OCI-LY7 (cell line): ENCODE results near the gene ATL2. TPM values are rescaled to one million over a fixed set of nuclear protein-coding genes. Genes with fewer than 3 reads are reported as not detected.

ENCODE experiments used
- BruUV-seq: library from RNA; stranded (reverse); fragments of 400-500 nt; replicated peaks from 2 replicates; lab custom pipeline; 2021; lab: Mats Ljungman, UMichigan
- CTCF ChIA-PET: fragments of 300-600 bp; sonication (Branson Sonifier 250); formaldehyde crosslinking; loops from one replicate; lab custom pipeline; 2022; ENCODE audit warnings: antibody characterized with exemption; ENCODE audit not compliant: unreplicated experiment; lab: Charles Lee
- POLR2A ChIA-PET: fragments of 300-600 bp; sonication (Branson Sonifier 250); formaldehyde crosslinking; loops from one replicate; lab custom pipeline; 2022; ENCODE audit warnings: antibody characterized with exemption; lab: Charles Lee
- DNase-seq: peaks from one replicate; pipeline ENCODE4 v3.0.0-alpha.2; 2015; ENCODE audit warnings: low spot score
- H2AFZ ChIP-seq: fragments of 200-600 bp; sonication (generic), shearing (Covaris generic); 2 replicates; pipeline ENCODE4 v1.6.1; 2014; ENCODE audit warnings: mild to moderate bottlenecking, antibody characterized with exemption, low read length, moderate library complexity
- H3K27ac ChIP-seq: fragments of 200-600 bp; sonication (generic); 2 replicates; pipeline ENCODE4 v1.5.1; 2014; ENCODE audit warnings: mixed run types, low read depth, mild to moderate bottlenecking, moderate library complexity, low read length, inconsistent platforms; ENCODE audit not compliant: poor library complexity, severe bottlenecking
- H3K36me3 ChIP-seq: fragments of 200-600 bp; sonication (generic); 2 replicates; pipeline ENCODE4 v1.6.1; 2014; ENCODE audit warnings: mild to moderate bottlenecking, antibody characterized with exemption, low read length, moderate library complexity, mixed read lengths; ENCODE audit not compliant: insufficient read depth
- H3K4me1 ChIP-seq: fragments of 200-600 bp; sonication (generic); 2 replicates; pipeline ENCODE4 v1.5.1; 2014; ENCODE audit warnings: mild to moderate bottlenecking, low read length; ENCODE audit not compliant: insufficient read depth, poor library complexity, severe bottlenecking
- H3K4me2 ChIP-seq: fragments of 200-600 bp; sonication (generic); 2 replicates; pipeline ENCODE4 v1.6.1; 2014; ENCODE audit warnings: mild to moderate bottlenecking, low read length
- H3K4me3 ChIP-seq: fragments of 200-600 bp; sonication (generic); 2 replicates; pipeline ENCODE4 v1.5.1; 2014; ENCODE audit warnings: mild to moderate bottlenecking, low read depth, low read length; ENCODE audit not compliant: poor library complexity, severe bottlenecking
- H3K79me2 ChIP-seq: fragments of 200-600 bp; sonication (generic); 2 replicates; pipeline ENCODE4 v1.6.1; 2016; ENCODE audit warnings: low read depth, mild to moderate bottlenecking, low read length, moderate library complexity, mixed read lengths; ENCODE audit not compliant: insufficient read depth
- H3K9me2 ChIP-seq: fragments of 200-600 bp; sonication (generic); 2 replicates; pipeline ENCODE4 v1.6.1; 2016; ENCODE audit warnings: mild to moderate bottlenecking, low read length, mixed read lengths; ENCODE audit not compliant: insufficient read depth
- H3K9me3 ChIP-seq: fragments of 200-600 bp; sonication (generic); 2 replicates; pipeline ENCODE4 v1.6.1; 2014; ENCODE audit warnings: mild to moderate bottlenecking, mixed run types, low read length, mixed read lengths
- H4K20me1 ChIP-seq: fragments of 200-600 bp; sonication (generic); 2 replicates; pipeline ENCODE4 v1.6.1; 2014; ENCODE audit warnings: mild to moderate bottlenecking, antibody characterized with exemption, low read length, moderate library complexity, mixed read lengths; ENCODE audit not compliant: insufficient read depth
- CTCF ChIP-seq: fragments of 200-600 bp; sonication (generic); conservative IDR thresholded peaks from 2 replicates; pipeline ENCODE4 v1.5.1; 2014; ENCODE audit warnings: mild to moderate bottlenecking, antibody characterized with exemption, low read length, moderate library complexity, mixed read lengths
- EZH2phosphoT487 ChIP-seq: fragments of 200-600 bp; sonication (generic); IDR thresholded peaks from 2 replicates; pipeline ENCODE4 v1.6.1; 2018; ENCODE audit warnings: low read depth, borderline replicate concordance, mild to moderate bottlenecking, mixed run types, antibody characterized with exemption, low read length, moderate library complexity, mixed read lengths
- intact Hi-C: fragments of 100-400 bp; cut with micrococcal nuclease; formaldehyde crosslinking; loops from one replicate; pipeline ENCODE4 v1.10.0; 2022; ENCODE audit not compliant: unreplicated experiment
- total RNA-seq, 2 experiments: library from RNA; depleted of rRNA in 1 of 2; stranded (reverse); fragments of >200 nt in 1 of 2; shearing (Covaris generic) in 1 of 2; gene quantifications; 2 replicates each; pipeline ENCODE4 v1.2.3, GENCODE V29; 2014 to 2022

The ATL2 gene
- total RNA-seq, 2 experiments from 2014 or later = 135 to 142 TPM

- no peak overlapping the region for H2AFZ ChIP-seq
- no TSS peak for BruUV-seq
- TF ChIP-seq CTCF = no peak
- no peak for TF ChIP-seq EZH2phosphoT487
- no peaks in the 10 kb centered on the region for H3K79me2 ChIP-seq
- ChIA-PET CTCF (no interaction called here), POLR2A (interaction anchor here (0.5 kb wide), 1 partner anchor 45 kb away, joined by 3 read pairs; no protein-coding TSS in a partner anchor)
- no peaks in the 10 kb centered on the region for H3K9me3 ChIP-seq
- DNase-seq = no peak
- intact Hi-C loops = no loop called here
- H3K4me3 ChIP-seq = no peak overlapping the region
- no peaks in the 10 kb centered on the region for H3K36me3 ChIP-seq
- no peaks in the 10 kb centered on the region for H4K20me1 ChIP-seq
- no peaks in the 10 kb centered on the region for H3K4me1 ChIP-seq
- no peak overlapping the region for H3K27ac ChIP-seq
- H3K9me2 ChIP-seq = no peaks in the 10 kb centered on the region
- no peak overlapping the region for H3K4me2 ChIP-seq
Measured at GRCh38 chr2:38265461-38265860, 111.6 kb downstream of the ATL2 start.

DNA sequence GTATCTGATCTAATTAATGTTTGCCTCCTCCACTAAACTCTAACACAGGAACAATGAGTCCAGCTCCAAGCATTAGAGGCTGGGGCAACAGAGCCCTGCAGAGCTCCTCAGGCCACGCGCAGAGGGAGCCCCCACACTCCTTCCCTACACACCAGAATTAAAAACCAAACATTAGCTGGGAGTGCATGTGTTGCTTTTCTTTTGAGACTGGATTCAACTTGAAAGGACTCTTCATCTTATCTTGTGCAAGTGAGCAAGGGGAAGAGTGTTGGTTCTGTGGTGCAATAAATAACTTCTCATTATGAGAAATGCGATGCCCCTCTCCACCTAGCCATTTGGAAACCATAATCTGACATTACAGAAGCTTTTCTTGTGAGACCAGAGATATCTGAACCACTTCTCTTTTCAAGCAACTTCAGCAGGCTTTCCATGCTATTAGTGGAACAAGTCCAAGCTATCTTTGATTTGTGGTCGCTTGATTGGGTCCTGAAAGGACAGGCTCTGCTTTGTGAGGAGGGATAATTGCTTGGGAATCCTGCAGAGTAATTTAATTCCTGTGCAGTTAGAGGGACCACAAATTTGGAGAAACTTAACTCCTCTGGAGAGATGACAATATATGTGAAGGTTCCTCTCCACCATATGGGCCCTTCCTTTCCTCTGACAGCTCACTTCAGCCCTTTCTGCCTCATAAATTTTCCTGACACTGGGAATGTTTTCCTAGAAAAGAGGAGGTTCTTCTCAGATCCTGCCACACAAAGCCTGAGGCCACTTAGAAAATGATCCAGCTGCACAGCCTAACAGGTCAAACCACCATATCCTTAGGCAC, 112.5 kb downstream of the ATL2 start:
- no peak for TF ChIP-seq EZH2phosphoT487
- no peak for TF ChIP-seq CTCF
- no TSS peak for BruUV-seq
- no peak overlapping the region for H3K27ac ChIP-seq
- no peak overlapping the region for H3K4me3 ChIP-seq
- no peaks in the 10 kb centered on the region for H3K9me3 ChIP-seq
- H4K20me1 ChIP-seq = no peaks in the 10 kb centered on the region
- POLR2A ChIA-PET = interaction anchor here (0.5 to 0.6 kb wide), 2 partner anchors 31 to 73 kb away, joined by 3 read pairs; no protein-coding TSS in a partner anchor
- no peaks in the 10 kb centered on the region for H3K36me3 ChIP-seq
- H3K4me2 ChIP-seq = no peak overlapping the region
- no peak for DNase-seq
- no peaks in the 10 kb centered on the region for H3K9me2 ChIP-seq
- CTCF ChIA-PET = no interaction called here
- H3K4me1 ChIP-seq = no peaks in the 10 kb centered on the region
- intact Hi-C loops = no loop called here
- H3K79me2 ChIP-seq = no peaks in the 10 kb centered on the region
- no peak overlapping the region for H2AFZ ChIP-seq

GRCh38 chr2:38263293-38263692, 113.8 kb downstream of the ATL2 start:
- Histone ChIP-seq H3K9me3 (no peaks in the 10 kb centered on the region), H4K20me1 (no peaks in the 10 kb centered on the region), H3K4me2 (no peak overlapping the region), H3K36me3 (no peaks in the 10 kb centered on the region), H3K9me2 (no peaks in the 10 kb centered on the region), H3K27ac (no peak overlapping the region), H3K4me3 (no peak overlapping the region), H2AFZ (no peak overlapping the region), H3K4me1 (no peaks in the 10 kb centered on the region), H3K79me2 (no peaks in the 10 kb centered on the region)
- TF ChIP-seq EZH2phosphoT487 (no peak), CTCF (no peak)
- intact Hi-C loops = no loop called here
- no peak for DNase-seq
- POLR2A ChIA-PET = no interaction called here
- BruUV-seq = no TSS peak
- CTCF ChIA-PET = no interaction called here
